Measurements from ENCODE around the gene CLEC9A. TPM values are rescaled to one million over a fixed set of nuclear protein-coding genes. Genes with fewer than 3 reads are reported as not detected.

The CLEC9A gene
- total and polyA plus RNA-seq, 2 experiments from 2014 or later: not detected

- Histone ChIP-seq H2AFZ (no peak overlapping the region), H3K36me3 (replicated peaks; ENCODE audit: insufficient read depth, low read depth) (no peaks in the 10 kb centered on the region), H3K9me3 (ENCODE audit: low read depth) (no peaks in the 10 kb centered on the region), H3K4me2 (no peak overlapping the region), H3K27me3 (no peaks in the 10 kb centered on the region), H3K9me2 (replicated peaks; ENCODE audit: insufficient read depth) (no peaks in the 10 kb centered on the region), H3K27ac (no peak overlapping the region), H3K79me2 (no peaks in the 10 kb centered on the region), H3K4me3 (no peak overlapping the region), H4K20me1 (ENCODE audit: insufficient read depth, poor library complexity, severe bottlenecking) (no peaks in the 10 kb centered on the region), H3K4me1 (ENCODE audit: insufficient read depth) (no peaks in the 10 kb centered on the region)
- DNase-seq (ENCODE audit: low spot score): no peak
- TF ChIP-seq EZH2phosphoT487 (IDR thresholded peaks at IDR 0.05; ENCODE audit: low read depth, severe bottlenecking, unreplicated experiment): no peak
Observed at GRCh38 chr12:10088031-10088430, 57.5 kb downstream of the CLEC9A start.

GRCh38 chr12:10088955-10089900 lies 58.7 kb downstream of the CLEC9A start:
- H4K20me1 ChIP-seq (ENCODE audit: insufficient read depth, poor library complexity, severe bottlenecking): no peaks in the 10 kb centered on the region
- no peak overlapping the region for H2AFZ ChIP-seq
- no peaks in the 10 kb centered on the region for H3K27me3 ChIP-seq
- H3K4me3 ChIP-seq: no peak overlapping the region
- no peak for DNase-seq (ENCODE audit: low spot score)
- 58% methylated on average over 8 of the region's 8 CpGs for WGBS (ENCODE audit: low lambda C conversion rate, missing lambda C conversion rate)
- no peaks in the 10 kb centered on the region for H3K36me3 ChIP-seq (replicated peaks; ENCODE audit: insufficient read depth, low read depth)
- H3K4me2 ChIP-seq: no peak overlapping the region
- no peaks in the 10 kb centered on the region for H3K9me3 ChIP-seq (ENCODE audit: low read depth)
- no peaks in the 10 kb centered on the region for H3K4me1 ChIP-seq (ENCODE audit: insufficient read depth)
- no peaks in the 10 kb centered on the region for H3K9me2 ChIP-seq (replicated peaks; ENCODE audit: insufficient read depth)
- no peak for TF ChIP-seq CTCF (IDR thresholded peaks at IDR 0.05; ENCODE audit: poor library complexity)
- TF ChIP-seq EZH2phosphoT487 (IDR thresholded peaks at IDR 0.05; ENCODE audit: low read depth, severe bottlenecking, unreplicated experiment): no peak
- TF ChIP-seq EZH2 (IDR thresholded peaks at IDR 0.05; ENCODE audit: borderline replicate concordance): no peak
- no peaks in the 10 kb centered on the region for H3K79me2 ChIP-seq
- H3K27ac ChIP-seq: no peak overlapping the region

GRCh38 chr12:10094646-10095395 lies 64.3 kb downstream of the CLEC9A start:
- no peaks in the 10 kb centered on the region for H3K9me2 ChIP-seq (replicated peaks; ENCODE audit: insufficient read depth)
- no peak overlapping the region for H3K27ac ChIP-seq
- H4K20me1 ChIP-seq (ENCODE audit: insufficient read depth, poor library complexity, severe bottlenecking): no peaks in the 10 kb centered on the region
- no peaks in the 10 kb centered on the region for H3K27me3 ChIP-seq
- H2AFZ ChIP-seq: no peak overlapping the region
- DNase-seq (ENCODE audit: low spot score): no peak
- no peaks in the 10 kb centered on the region for H3K36me3 ChIP-seq (replicated peaks; ENCODE audit: insufficient read depth, low read depth)
- 84% methylated on average over 4 of the region's 4 CpGs for WGBS (ENCODE audit: low lambda C conversion rate, missing lambda C conversion rate)
- TF ChIP-seq CTCF (IDR thresholded peaks at IDR 0.05; ENCODE audit: poor library complexity): no peak
- TF ChIP-seq EZH2 (IDR thresholded peaks at IDR 0.05; ENCODE audit: borderline replicate concordance): no peak
- no peak for TF ChIP-seq EZH2phosphoT487 (IDR thresholded peaks at IDR 0.05; ENCODE audit: low read depth, severe bottlenecking, unreplicated experiment)
- H3K4me2 ChIP-seq: no peak overlapping the region
- H3K4me3 ChIP-seq: no peak overlapping the region
- no peaks in the 10 kb centered on the region for H3K9me3 ChIP-seq (ENCODE audit: low read depth)
- peaks cover 18% of the 10 kb centered on the region for H3K4me1 ChIP-seq (ENCODE audit: insufficient read depth)
- H3K79me2 ChIP-seq: no peaks in the 10 kb centered on the region

- Histone ChIP-seq H3K36me3 (replicated peaks; ENCODE audit: insufficient read depth, low read depth) (no peaks in the 10 kb centered on the region), H3K4me3 (no peak overlapping the region), H2AFZ (no peak overlapping the region), H3K9me3 (ENCODE audit: low read depth) (no peaks in the 10 kb centered on the region), H3K27me3 (no peaks in the 10 kb centered on the region), H3K9me2 (replicated peaks; ENCODE audit: insufficient read depth) (no peaks in the 10 kb centered on the region), H3K4me2 (no peak overlapping the region), H3K4me1 (ENCODE audit: insufficient read depth) (peaks cover 18% of the 10 kb centered on the region), H3K79me2 (no peaks in the 10 kb centered on the region), H4K20me1 (ENCODE audit: insufficient read depth, poor library complexity, severe bottlenecking) (no peaks in the 10 kb centered on the region), H3K27ac (no peak overlapping the region)
- no peak for TF ChIP-seq EZH2phosphoT487 (IDR thresholded peaks at IDR 0.05; ENCODE audit: low read depth, severe bottlenecking, unreplicated experiment)
- no peak for TF ChIP-seq EZH2 (IDR thresholded peaks at IDR 0.05; ENCODE audit: borderline replicate concordance)
- no peak for TF ChIP-seq CTCF (IDR thresholded peaks at IDR 0.05; ENCODE audit: poor library complexity)
- no peak for DNase-seq (ENCODE audit: low spot score)
- WGBS (ENCODE audit: low lambda C conversion rate, missing lambda C conversion rate): 89% methylated on average over 3 of the region's 3 CpGs
Observed at GRCh38 chr12:10095971-10096370, 65.5 kb downstream of the CLEC9A start.

Data from hepatocyte (in vitro differentiated cells).